ENCODE results near the gene FAM135A.
"Not testable (repeated sequence)": the region's sequence is repeated elsewhere in the genome, so short reads cannot be mapped to it uniquely, and the experiment has no call there.

FAM135A gene

GRCh38 chr6:70547313-70547712 lies 134.0 kb downstream of the FAM135A start:
- H3K27me3 ChIP-seq (ENCODE audit: insufficient read depth, low read length), result no peaks in the 10 kb centered on the region
- no peak overlapping the region for H2AFZ ChIP-seq (ENCODE audit: low read depth, low read length)
- no peaks in the 10 kb centered on the region for H3K9me3 ChIP-seq (ENCODE audit: low read length)
- peaks cover 16% of the 10 kb centered on the region for H3K36me3 ChIP-seq (ENCODE audit: insufficient read depth, low read length)
- no peak overlapping the region for H3K4me3 ChIP-seq (ENCODE audit: low read length)
- H3K4me1 ChIP-seq (ENCODE audit: insufficient read depth, low read length), result peaks cover 7% of the 10 kb centered on the region

GRCh38 chr6:70547905-70548304 lies 134.6 kb downstream of the FAM135A start:
- peaks cover 16% of the 10 kb centered on the region for H3K36me3 ChIP-seq (ENCODE audit: insufficient read depth, low read length)
- H2AFZ ChIP-seq (ENCODE audit: low read depth, low read length), result no peak overlapping the region
- no peaks in the 10 kb centered on the region for H3K9me3 ChIP-seq (ENCODE audit: low read length)
- no peaks in the 10 kb centered on the region for H3K27me3 ChIP-seq (ENCODE audit: insufficient read depth, low read length)
- peaks cover 7% of the 10 kb centered on the region for H3K4me1 ChIP-seq (ENCODE audit: insufficient read depth, low read length)
- H3K4me3 ChIP-seq (ENCODE audit: low read length), result no peak overlapping the region

- Histone ChIP-seq H3K4me3 (ENCODE audit: low read length) (no peak overlapping the region), H3K36me3 (ENCODE audit: insufficient read depth, low read length) (peaks cover 6% of the 10 kb centered on the region), H3K27me3 (ENCODE audit: insufficient read depth, low read length) (no peaks in the 10 kb centered on the region), H3K9me3 (ENCODE audit: low read length) (no peaks in the 10 kb centered on the region), H2AFZ (ENCODE audit: low read depth, low read length) (no peak overlapping the region), H3K4me1 (ENCODE audit: insufficient read depth, low read length) (peaks cover 7% of the 10 kb centered on the region)
Observed at GRCh38 chr6:70549327-70549726, 136.0 kb downstream of the FAM135A start.

GRCh38 chr6:70551566-70551965 lies 138.3 kb downstream of the FAM135A start:
- no peaks in the 10 kb centered on the region for H3K9me3 ChIP-seq (ENCODE audit: low read length)
- H3K4me3 ChIP-seq (ENCODE audit: low read length), result no peak overlapping the region
- no peak overlapping the region for H2AFZ ChIP-seq (ENCODE audit: low read depth, low read length)
- no peaks in the 10 kb centered on the region for H3K27me3 ChIP-seq (ENCODE audit: insufficient read depth, low read length)
- H3K36me3 ChIP-seq (ENCODE audit: insufficient read depth, low read length), result peaks cover 6% of the 10 kb centered on the region
- peaks cover 5% of the 10 kb centered on the region for H3K4me1 ChIP-seq (ENCODE audit: insufficient read depth, low read length)

- H3K4me1 ChIP-seq (ENCODE audit: insufficient read depth, low read length); H3K36me3 ChIP-seq (ENCODE audit: insufficient read depth, low read length); H3K4me3 ChIP-seq (ENCODE audit: low read length); H3K27me3 ChIP-seq (ENCODE audit: insufficient read depth, low read length); H2AFZ ChIP-seq (ENCODE audit: low read depth, low read length); H3K9me3 ChIP-seq (ENCODE audit: low read length): not testable (repeated sequence)
Observed at GRCh38 chr6:70552286-70552940, 139.1 kb downstream of the FAM135A start.

- Histone ChIP-seq H2AFZ (ENCODE audit: low read depth, low read length) (no peak overlapping the region), H3K27me3 (ENCODE audit: insufficient read depth, low read length) (no peaks in the 10 kb centered on the region), H3K4me3 (ENCODE audit: low read length) (no peak overlapping the region), H3K9me3 (ENCODE audit: low read length) (no peaks in the 10 kb centered on the region), H3K36me3 (ENCODE audit: insufficient read depth, low read length) (peaks cover 10% of the 10 kb centered on the region), H3K4me1 (ENCODE audit: insufficient read depth, low read length) (no peaks in the 10 kb centered on the region)
Observed at GRCh38 chr6:70552974-70553373, 139.7 kb downstream of the FAM135A start.

GRCh38 chr6:70557998-70558397 lies 144.7 kb downstream of the FAM135A start:
- H2AFZ ChIP-seq (ENCODE audit: low read depth, low read length), result no peak overlapping the region
- no peak overlapping the region for H3K4me3 ChIP-seq (ENCODE audit: low read length)
- H3K27me3 ChIP-seq (ENCODE audit: insufficient read depth, low read length), result no peaks in the 10 kb centered on the region
- H3K9me3 ChIP-seq (ENCODE audit: low read length), result no peaks in the 10 kb centered on the region
- no peaks in the 10 kb centered on the region for H3K4me1 ChIP-seq (ENCODE audit: insufficient read depth, low read length)
- peaks cover 15% of the 10 kb centered on the region for H3K36me3 ChIP-seq (ENCODE audit: insufficient read depth, low read length)

- not testable (repeated sequence) for H3K27me3 ChIP-seq (ENCODE audit: insufficient read depth, low read length); H3K9me3 ChIP-seq (ENCODE audit: low read length); H3K4me1 ChIP-seq (ENCODE audit: insufficient read depth, low read length); H3K4me3 ChIP-seq (ENCODE audit: low read length); H2AFZ ChIP-seq (ENCODE audit: low read depth, low read length)
- H3K36me3 ChIP-seq (ENCODE audit: insufficient read depth, low read length), result peaks cover 15% of the 10 kb centered on the region
Observed at GRCh38 chr6:70562401-70562800, 149.1 kb downstream of the FAM135A start.

- Histone ChIP-seq H2AFZ (ENCODE audit: low read depth, low read length) (no peak overlapping the region), H3K27me3 (ENCODE audit: insufficient read depth, low read length) (no peaks in the 10 kb centered on the region), H3K36me3 (ENCODE audit: insufficient read depth, low read length) (peaks cover 8% of the 10 kb centered on the region), H3K9me3 (ENCODE audit: low read length) (peaks cover 2% of the 10 kb centered on the region), H3K4me3 (ENCODE audit: low read length) (no peak overlapping the region), H3K4me1 (ENCODE audit: insufficient read depth, low read length) (peaks cover 3% of the 10 kb centered on the region)
Observed at GRCh38 chr6:70563530-70563929, 150.2 kb downstream of the FAM135A start.

- H3K4me3 ChIP-seq (ENCODE audit: low read length), result peak within 1 kb of the TSS; percentile 69
- peak within 1 kb of the TSS; percentile 95 for H2AFZ ChIP-seq (ENCODE audit: low read depth, low read length)
- peaks cover 4% of the 10 kb centered on the region for H3K9me3 ChIP-seq (ENCODE audit: low read length)
- H3K27me3 ChIP-seq (ENCODE audit: insufficient read depth, low read length), result no peaks in the 10 kb centered on the region
- H3K36me3 ChIP-seq (ENCODE audit: insufficient read depth, low read length), result peaks cover 3% of the 10 kb centered on the region
- H3K4me1 ChIP-seq (ENCODE audit: insufficient read depth, low read length), result peaks cover 3% of the 10 kb centered on the region
Observed at GRCh38 chr6:70566751-70567382, 153.6 kb downstream of the FAM135A start, which contains the start of gene SDHAF4. SDHAF4 (plus strand) TSS chr6:70566930; CDS start chr6:70566941, 11 bp downstream.

GRCh38 chr6:70574643-70575042 lies 161.3 kb downstream of the FAM135A start:
- no peaks in the 10 kb centered on the region for H3K27me3 ChIP-seq (ENCODE audit: insufficient read depth, low read length)
- no peak overlapping the region for H2AFZ ChIP-seq (ENCODE audit: low read depth, low read length)
- H3K9me3 ChIP-seq (ENCODE audit: low read length), result no peaks in the 10 kb centered on the region
- H3K4me1 ChIP-seq (ENCODE audit: insufficient read depth, low read length), result no peaks in the 10 kb centered on the region
- H3K36me3 ChIP-seq (ENCODE audit: insufficient read depth, low read length), result peaks cover 4% of the 10 kb centered on the region
- H3K4me3 ChIP-seq (ENCODE audit: low read length), result no peak overlapping the region

GRCh38 chr6:70575899-70576495 lies 162.7 kb downstream of the FAM135A start:
- no peaks in the 10 kb centered on the region for H3K4me1 ChIP-seq (ENCODE audit: insufficient read depth, low read length)
- H2AFZ ChIP-seq (ENCODE audit: low read depth, low read length), result no peak overlapping the region
- no peaks in the 10 kb centered on the region for H3K9me3 ChIP-seq (ENCODE audit: low read length)
- no peak overlapping the region for H3K4me3 ChIP-seq (ENCODE audit: low read length)
- peaks cover 14% of the 10 kb centered on the region for H3K36me3 ChIP-seq (ENCODE audit: insufficient read depth, low read length)
- no peaks in the 10 kb centered on the region for H3K27me3 ChIP-seq (ENCODE audit: insufficient read depth, low read length)

- no peaks in the 10 kb centered on the region for H3K4me1 ChIP-seq (ENCODE audit: insufficient read depth, low read length)
- no peak overlapping the region for H3K4me3 ChIP-seq (ENCODE audit: low read length)
- no peak overlapping the region for H2AFZ ChIP-seq (ENCODE audit: low read depth, low read length)
- H3K9me3 ChIP-seq (ENCODE audit: low read length), result no peaks in the 10 kb centered on the region
- peaks cover 49% of the 10 kb centered on the region for H3K36me3 ChIP-seq (ENCODE audit: insufficient read depth, low read length)
- H3K27me3 ChIP-seq (ENCODE audit: insufficient read depth, low read length), result no peaks in the 10 kb centered on the region
Observed at GRCh38 chr6:70586114-70586513, 172.8 kb downstream of the FAM135A start.
